Measurements from ENCODE around the gene ASB16. TPM values are rescaled to one million over a fixed set of nuclear protein-coding genes. Genes with fewer than 3 reads are reported as not detected.

The ASB16 gene
- total and polyA plus RNA-seq, 2 donors (not counting 3 experiments of a cell fraction or from before 2014, with no cell fraction given), result not detected

- no peak overlapping the region for H3K27ac ChIP-seq (ENCODE audit: insufficient read depth, low read depth, low read length)
- no peaks in the 10 kb centered on the region for H3K9me3 ChIP-seq (replicated peaks; ENCODE audit: control insufficient read depth, insufficient read depth, low read length)
- ChIA-PET POLR2A (no interaction called here), CTCF (interaction anchor here (1.0 to 2.1 kb wide), 3 partner anchors 9 to 11 kb away, joined by 3 to 12 read pairs (median 4); partner anchors contain the start of gene HDAC5)
- BruUV-seq (replicated peaks), result no TSS peak
- no peaks in the 10 kb centered on the region for H4K20me1 ChIP-seq (replicated peaks; ENCODE audit: control insufficient read depth, extremely low read depth, insufficient read depth, low read length)
- FAIRE-seq (no peak), DNase-seq (ENCODE audit: low read depth, low spot score) (no peak)
- peaks cover under 1% of the 10 kb centered on the region for H3K4me1 ChIP-seq (ENCODE audit: control insufficient read depth, extremely low read depth, insufficient read depth, low read length)
- H3K36me3 ChIP-seq (ENCODE audit: control insufficient read depth in 2 of 2, extremely low read depth in 1 of 2, insufficient read depth in 2 of 2, low read length in 2 of 2), result no peaks in the 10 kb centered on the region
- no peak overlapping the region for H3K4me3 ChIP-seq (replicated peaks in 1 of 3; ENCODE audit: insufficient read depth in 1 of 3, low read depth in 1 of 3, low read length in 3 of 3)
- H3K9me1 ChIP-seq (replicated peaks; ENCODE audit: control insufficient read depth, extremely low read depth, insufficient read depth, low read length), result no peaks in the 10 kb centered on the region
- no peak overlapping the region for H3K9ac ChIP-seq (replicated peaks; ENCODE audit: extremely low read depth, insufficient read depth, low read length)
- no peaks in the 10 kb centered on the region for H3K79me2 ChIP-seq (ENCODE audit: control insufficient read depth, insufficient read depth, low read length)
- H3K4me2 ChIP-seq (ENCODE audit: insufficient read depth, low read length), result no peak overlapping the region
- no peaks in the 10 kb centered on the region for H3K27me3 ChIP-seq (ENCODE audit: control insufficient read depth in 2 of 2, insufficient read depth in 2 of 2, low read length in 2 of 2)
- TF ChIP-seq JUN (IDR thresholded peaks at IDR 0.05; ENCODE audit: borderline replicate concordance, insufficient read depth, insufficient read length, low read depth) (no peak), EZH2 (IDR thresholded peaks at IDR 0.05; ENCODE audit: borderline replicate concordance, low read depth, low read length, severe bottlenecking) (no peak), MYC (IDR thresholded peaks at IDR 0.05; ENCODE audit: low read depth, low read length) (no peak), GATA2 (IDR thresholded peaks at IDR 0.05; ENCODE audit: insufficient read depth, insufficient read length, low read depth, low read length) (no peak), POLR2A (IDR thresholded peaks at IDR 0.05; ENCODE audit: low read depth, low read length) (no peak), FOS (IDR thresholded peaks at IDR 0.05; ENCODE audit: borderline replicate concordance, insufficient read depth, low read length) (no peak), POLR2AphosphoS5 (IDR thresholded peaks at IDR 0.05; ENCODE audit: insufficient read depth, low read depth, low read length) (no peak)
- TF ChIP-seq, protein P1, sequence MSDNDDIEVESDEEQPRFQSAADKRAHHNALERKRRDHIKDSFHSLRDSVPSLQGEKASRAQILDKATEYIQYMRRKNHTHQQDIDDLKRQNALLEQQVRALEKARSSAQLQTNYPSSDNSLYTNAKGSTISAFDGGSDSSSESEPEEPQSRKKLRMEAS (IDR thresholded peaks at IDR 0.05; ENCODE audit: insufficient read depth, insufficient read length), result no peak
- TF ChIP-seq, protein P2, sequence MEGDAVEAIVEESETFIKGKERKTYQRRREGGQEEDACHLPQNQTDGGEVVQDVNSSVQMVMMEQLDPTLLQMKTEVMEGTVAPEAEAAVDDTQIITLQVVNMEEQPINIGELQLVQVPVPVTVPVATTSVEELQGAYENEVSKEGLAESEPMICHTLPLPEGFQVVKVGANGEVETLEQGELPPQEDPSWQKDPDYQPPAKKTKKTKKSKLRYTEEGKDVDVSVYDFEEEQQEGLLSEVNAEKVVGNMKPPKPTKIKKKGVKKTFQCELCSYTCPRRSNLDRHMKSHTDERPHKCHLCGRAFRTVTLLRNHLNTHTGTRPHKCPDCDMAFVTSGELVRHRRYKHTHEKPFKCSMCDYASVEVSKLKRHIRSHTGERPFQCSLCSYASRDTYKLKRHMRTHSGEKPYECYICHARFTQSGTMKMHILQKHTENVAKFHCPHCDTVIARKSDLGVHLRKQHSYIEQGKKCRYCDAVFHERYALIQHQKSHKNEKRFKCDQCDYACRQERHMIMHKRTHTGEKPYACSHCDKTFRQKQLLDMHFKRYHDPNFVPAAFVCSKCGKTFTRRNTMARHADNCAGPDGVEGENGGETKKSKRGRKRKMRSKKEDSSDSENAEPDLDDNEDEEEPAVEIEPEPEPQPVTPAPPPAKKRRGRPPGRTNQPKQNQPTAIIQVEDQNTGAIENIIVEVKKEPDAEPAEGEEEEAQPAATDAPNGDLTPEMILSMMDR (IDR thresholded peaks at IDR 0.05; ENCODE audit: extremely low read depth in 1 of 2, insufficient read depth in 1 of 2, low read depth in 1 of 2, low read length in 2 of 2), result no peak
- dilution Hi-C loops (cut with MboI; ENCODE audit: extremely low pct_ligation_motif_present, low sequenced_read_pairs), result no loop called here
- H2AFZ ChIP-seq (ENCODE audit: low read depth, low read length), result no peak overlapping the region
- intact Hi-C loops (cut with micrococcal nuclease), result no loop called here
Measured at GRCh38 chr17:44132275-44132821, 38.2 kb upstream of the ASB16 start.

All from endothelial cell of umbilical vein (primary cell).